GM21381 (cell line): Measurements from ENCODE around the gene GREB1L.
"Not testable (repeated sequence)": the region's sequence is repeated elsewhere in the genome, so short reads cannot be mapped to it uniquely, and the experiment has no call there.

Experiments
- ATAC-seq: cut with Tn5 transposase; IDR thresholded peaks from one replicate; pipeline ENCODE4 v1.9.1; 2021; ENCODE audit warnings: mild to moderate bottlenecking, moderate library complexity; ENCODE audit not compliant: unreplicated experiment

Gene GREB1L

GRCh38 chr18:21362831-21363230 lies 120.8 kb downstream of the GREB1L start:
- ATAC-seq, result no peak

DNA sequence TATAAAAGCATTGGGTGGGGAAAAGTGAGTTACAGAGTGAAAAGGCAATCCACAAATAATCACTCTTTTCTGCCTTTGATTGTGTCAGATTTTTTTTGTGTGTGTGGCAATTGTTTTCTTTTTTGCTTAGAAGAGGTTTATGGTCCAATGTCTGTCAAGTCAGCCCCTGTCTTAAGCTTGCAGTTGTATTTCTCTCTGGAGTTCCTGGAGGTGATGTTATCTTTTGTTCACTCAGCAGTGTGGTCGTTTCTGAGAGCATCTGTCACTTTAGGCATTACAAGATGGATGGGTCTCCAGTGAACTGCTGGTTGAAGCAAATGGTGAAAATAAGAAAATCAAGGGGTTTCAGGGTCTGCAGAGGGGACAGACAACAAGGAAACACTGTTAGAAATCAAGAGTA lies 121.3 kb downstream of the GREB1L start:
- no peak for ATAC-seq

DNA sequence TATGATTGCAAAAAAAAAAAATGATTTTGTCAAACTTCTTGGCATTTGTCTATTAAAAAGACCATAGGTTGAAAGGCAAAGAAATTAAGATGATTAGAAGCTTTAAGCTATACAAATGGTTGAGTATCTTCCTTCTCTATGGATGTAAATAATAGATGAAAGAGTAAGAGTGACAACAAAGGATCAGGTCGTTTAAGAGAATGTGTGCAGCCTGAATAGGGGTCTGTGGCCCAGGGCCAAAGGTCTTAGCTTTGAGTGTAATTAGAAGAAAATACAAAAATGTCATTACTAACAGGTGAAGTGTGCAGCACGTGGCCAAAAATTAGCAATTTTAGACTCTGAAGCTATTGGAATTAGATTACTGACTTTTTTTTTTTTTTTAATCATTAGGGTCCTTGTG lies 122.4 kb downstream of the GREB1L start:
- no peak for ATAC-seq

GRCh38 chr18:21366896-21367295 lies 124.9 kb downstream of the GREB1L start:
- ATAC-seq, result no peak

GRCh38 chr18:21369146-21369545 lies 127.1 kb downstream of the GREB1L start:
- ATAC-seq, result no peak

DNA sequence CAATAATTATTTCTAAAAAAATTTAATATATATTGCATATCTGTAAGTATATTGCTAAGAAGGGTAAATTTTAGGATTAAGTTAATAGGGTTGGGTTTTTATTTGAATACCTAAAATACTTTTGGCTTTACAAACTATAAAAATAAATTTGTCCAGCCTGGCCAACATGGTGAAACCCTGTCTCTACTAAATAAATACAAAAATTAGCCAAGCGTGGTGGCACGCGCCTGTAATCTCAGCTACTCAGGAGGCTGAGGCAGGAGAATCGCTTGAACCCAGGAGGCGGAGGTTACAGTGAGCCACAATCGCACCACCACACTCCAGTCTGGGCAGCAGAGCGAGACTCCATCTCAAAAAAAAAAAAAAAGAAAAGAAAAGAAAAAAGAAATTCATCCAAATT lies 127.6 kb downstream of the GREB1L start:
- not testable (repeated sequence) for ATAC-seq

GRCh38 chr18:21383031-21383430 lies 141.0 kb downstream of the GREB1L start:
- no peak for ATAC-seq

DNA sequence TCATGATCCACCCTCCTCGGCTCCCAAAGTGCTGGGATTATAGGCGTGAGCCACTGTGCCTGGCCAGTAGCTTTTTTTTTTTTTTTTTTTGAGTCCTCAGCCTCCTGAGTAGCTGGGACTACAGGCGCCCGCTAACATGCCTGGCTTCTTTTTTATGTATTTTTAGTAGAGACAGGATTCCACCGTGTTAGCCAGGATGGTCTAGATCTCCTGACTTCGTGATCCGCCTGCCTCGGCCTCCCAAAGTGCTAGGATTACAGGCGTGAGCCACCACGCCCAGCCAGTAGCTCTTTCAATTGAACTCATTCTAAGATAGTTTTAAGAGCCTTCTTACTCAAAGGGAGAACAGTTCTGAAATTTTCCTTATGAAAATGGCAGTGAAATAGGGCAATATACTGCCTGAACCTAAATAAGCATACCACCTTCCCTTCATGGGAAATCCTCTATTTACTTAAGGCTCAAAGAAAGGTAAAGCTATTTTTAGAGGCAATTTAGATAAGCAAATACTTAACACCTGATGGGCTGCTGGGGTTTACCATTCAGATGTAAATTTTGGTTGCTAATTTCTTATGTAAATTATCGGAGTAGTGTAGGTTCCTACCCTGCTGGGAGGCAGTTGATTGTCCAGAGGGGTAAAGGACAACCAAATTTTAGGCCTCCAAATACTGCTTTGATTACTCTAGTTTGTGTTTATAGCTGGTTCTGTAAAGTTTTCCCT lies 144.7 kb downstream of the GREB1L start:
- ATAC-seq, result no peak

GRCh38 chr18:21387886-21388285 lies 145.9 kb downstream of the GREB1L start:
- no peak for ATAC-seq

DNA sequence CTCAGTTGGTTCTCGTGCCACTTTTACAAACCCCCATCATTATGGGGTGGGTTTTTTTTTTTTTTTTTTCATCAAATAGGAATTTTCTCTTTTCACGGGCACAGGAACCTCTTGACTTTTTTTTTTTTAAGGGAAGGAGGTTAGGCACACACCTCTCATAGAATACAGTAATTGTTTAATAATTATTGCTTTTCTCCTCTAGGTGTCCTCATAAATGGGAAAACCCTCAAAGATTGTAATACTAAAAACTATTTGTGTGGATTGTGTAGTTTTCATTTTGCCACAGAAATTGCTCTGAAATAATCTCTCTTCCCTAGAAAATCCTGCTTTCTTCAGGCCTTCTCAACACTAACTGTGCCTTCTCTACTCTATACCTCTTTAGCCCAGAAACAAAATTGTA lies 147.3 kb downstream of the GREB1L start:
- no peak for ATAC-seq

DNA sequence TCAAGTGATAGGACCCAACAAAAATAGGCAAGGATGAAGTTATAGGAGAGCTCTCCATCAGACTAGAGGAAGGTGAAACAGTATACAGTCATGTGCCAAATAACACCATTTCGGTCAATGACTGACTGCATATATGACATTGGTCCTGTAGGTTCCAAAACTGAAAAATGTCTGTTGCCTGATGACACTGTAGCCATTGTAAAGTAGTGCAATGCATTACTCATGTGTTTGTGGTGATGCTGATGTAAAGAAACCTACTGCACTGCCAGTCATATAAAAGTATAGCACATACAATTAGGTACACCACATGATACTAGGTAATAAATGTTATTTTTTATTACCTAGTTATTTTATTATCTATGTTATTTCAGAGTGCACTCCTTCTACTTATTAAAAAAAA lies 147.9 kb downstream of the GREB1L start:
- ATAC-seq, result no peak

DNA sequence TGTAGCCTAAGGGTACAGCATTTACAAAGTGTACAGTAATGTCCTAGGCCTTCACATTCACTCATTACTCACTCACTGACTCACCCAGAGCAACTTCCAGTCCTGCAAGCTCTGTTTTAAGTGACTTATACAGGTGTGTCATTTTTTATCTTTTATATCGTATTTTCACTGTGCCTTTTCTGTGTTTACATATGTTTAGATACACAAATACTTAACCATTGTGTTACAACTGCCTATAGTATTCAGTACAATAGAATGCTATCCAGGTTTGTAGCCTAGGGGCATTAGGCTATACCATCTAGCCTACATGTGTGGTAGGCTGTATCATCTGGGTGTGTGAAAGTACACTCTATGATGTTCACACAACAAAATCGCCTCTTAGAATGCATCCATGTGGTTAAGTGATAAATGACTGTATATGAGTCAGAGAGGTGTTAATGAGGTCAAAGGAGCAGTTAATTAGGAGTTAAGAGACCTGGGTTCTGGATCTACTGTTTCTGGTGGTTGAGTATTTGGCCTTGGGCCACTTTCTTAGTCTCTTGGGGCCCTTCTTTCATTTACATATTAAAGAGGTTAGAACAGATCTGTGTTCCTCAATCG lies 149.1 kb downstream of the GREB1L start:
- ATAC-seq, result no peak

DNA sequence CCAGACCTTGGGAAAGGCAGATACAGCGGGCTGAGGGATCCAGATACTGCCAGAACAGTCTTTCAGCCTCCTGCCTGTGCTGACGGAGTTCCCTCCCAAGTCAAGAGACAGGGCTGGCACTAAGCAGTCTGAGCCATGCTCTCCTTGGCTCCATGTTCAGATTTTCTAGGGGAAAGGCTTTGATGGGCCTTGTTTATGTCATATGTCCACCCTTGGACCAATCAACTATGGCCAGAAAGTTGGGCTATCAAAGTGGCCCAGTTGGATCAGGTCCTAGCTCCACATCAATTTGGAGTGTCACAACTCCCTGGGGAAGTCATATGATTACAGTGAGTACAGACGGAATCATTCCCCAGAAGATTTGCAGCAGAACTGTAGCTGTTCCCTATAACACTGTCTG lies 152.0 kb downstream of the GREB1L start:
- ATAC-seq, result no peak

GRCh38 chr18:21398121-21398520 lies 156.1 kb downstream of the GREB1L start:
- no peak for ATAC-seq

- no peak for ATAC-seq
These were observed 160.2 kb downstream of the GREB1L start for GRCh38 chr18:21402272-21402671.

- ATAC-seq, result no peak
These were observed 162.4 kb downstream of the GREB1L start for GRCh38 chr18:21404426-21404825.

- ATAC-seq, result no peak
These were observed 164.1 kb downstream of the GREB1L start for GRCh38 chr18:21406116-21406515.

DNA sequence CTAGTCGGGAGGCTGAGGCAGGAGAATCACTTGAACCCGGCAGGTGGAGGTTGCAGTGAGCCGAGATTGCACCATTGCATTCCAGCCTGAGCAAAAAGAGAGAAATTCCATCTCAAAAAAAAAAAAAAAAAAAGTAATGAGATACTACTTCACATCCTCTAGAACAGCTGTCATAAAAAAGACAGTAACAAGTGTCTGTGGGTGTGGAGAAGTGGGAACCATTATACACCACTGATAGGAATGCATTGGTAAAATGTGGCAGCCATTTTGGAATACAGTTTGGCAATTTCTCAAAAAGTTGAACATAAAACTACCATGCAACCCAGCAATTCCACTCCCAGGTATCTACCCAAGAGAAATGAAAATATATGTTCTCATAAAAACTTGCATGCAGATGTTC lies 166.6 kb downstream of the GREB1L start:
- no peak for ATAC-seq

DNA sequence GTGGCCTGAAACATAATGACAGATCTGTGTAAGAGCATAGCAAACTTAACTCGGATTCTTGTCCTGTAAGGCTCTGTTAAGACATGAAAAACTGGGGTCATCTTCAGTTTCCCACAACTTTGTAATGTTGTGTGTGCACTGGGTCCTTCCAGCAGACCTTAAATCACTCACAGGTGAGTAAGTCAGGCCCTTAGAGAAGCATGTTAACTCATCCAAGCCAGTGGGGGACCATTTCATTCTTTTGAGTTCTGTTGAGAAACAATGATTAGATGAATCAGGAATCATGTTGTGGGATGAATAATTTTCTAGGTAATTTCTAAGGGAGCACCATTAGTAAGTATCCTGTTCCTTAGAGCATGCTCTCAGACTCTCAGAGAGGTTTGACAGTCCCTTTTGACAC lies 191.4 kb downstream of the GREB1L start:
- no peak for ATAC-seq

DNA sequence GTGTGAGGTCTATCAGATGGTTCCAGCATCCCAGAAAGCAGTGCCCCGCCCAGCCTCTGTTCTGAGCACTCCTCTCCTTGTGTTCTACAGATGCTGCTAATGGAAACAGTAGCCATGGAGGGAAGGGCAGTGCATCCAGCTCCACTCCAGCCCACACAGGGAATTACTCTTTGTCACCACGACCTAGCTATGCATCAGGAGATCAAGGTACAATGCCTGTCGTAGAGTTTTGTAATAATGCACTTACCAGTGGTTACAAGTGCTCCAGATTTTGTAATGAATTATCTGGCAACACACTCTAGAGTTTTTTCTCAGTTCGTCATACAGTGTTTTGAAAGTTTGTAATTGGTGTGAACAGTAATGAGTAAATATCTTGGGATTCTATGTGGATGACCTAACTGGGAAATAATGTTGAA lies 197.4 kb downstream of the GREB1L start:
- ATAC-seq, result no peak

DNA sequence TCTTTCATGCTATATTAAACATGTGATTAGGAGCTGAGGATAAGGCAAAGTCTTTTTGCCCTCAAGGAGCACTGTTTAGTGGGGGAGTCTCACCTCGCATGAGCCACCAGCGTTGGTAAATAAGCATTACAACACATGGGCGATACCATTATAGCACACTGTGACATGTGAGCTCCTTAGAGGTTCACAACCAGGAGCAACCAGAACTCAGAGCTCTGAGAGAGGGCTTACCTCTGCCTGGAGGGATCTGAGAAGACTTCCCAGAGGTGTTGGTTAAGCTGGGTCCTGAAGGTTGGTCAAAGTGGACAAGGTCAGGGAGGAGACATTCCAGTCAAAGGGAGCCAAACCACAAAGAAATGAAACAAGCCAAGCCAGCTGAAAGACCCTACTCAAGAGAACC lies 199.6 kb downstream of the GREB1L start:
- ATAC-seq, result no peak

- ATAC-seq, result no peak
These were observed 201.9 kb downstream of the GREB1L start for GRCh38 chr18:21443776-21444464.
